GM03348 (cell line): ENCODE data around the gene RAD51B.

Experiments
- DNase-seq: peaks from one replicate; pipeline ENCODE4 v3.0.0; 2012; ENCODE audit warnings: low spot score

Gene RAD51B

GRCh38 chr14:68705741-68706283, 886.2 kb downstream of the RAD51B start:
- no peak for DNase-seq

DNA sequence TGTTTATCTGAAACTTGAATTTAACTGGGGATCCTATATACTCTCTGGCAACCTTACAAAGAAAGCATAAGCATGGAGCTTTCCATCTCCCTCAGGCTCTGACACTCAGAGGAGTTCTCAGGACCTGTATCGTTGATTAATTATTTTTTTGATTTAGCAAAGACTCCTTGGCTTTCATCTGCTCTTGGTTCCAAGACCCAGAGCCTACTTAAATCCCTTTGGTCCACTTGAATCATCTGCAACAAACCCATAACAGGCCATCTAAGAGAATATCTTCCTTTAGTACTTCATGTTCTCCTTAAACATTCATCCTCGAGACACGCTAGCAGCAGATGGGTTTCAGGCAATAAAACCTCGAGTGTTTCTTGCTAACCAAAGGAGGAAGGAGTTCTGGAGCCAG, 887.9 kb downstream of the RAD51B start:
- DNase-seq = no peak

DNA sequence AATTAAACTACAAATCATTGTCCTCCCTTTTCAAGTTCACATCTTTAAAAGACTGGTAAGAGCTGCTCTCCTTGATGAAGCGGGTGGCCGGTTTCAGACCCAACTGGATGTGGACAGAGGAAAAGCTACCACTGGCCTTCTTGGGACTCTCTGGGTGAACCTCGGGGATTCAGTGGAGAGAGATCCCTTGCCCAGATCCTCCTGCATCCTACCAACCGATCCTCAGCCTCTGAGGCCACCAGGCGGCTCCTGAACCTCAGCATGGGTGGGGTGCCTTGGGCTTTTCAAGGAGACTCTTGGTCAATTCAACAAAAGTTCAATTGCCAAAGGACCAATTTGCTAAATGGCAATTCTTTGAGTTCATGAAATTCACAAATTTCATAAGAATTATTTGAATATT, 888.8 kb downstream of the RAD51B start:
- DNase-seq = no peak

DNA sequence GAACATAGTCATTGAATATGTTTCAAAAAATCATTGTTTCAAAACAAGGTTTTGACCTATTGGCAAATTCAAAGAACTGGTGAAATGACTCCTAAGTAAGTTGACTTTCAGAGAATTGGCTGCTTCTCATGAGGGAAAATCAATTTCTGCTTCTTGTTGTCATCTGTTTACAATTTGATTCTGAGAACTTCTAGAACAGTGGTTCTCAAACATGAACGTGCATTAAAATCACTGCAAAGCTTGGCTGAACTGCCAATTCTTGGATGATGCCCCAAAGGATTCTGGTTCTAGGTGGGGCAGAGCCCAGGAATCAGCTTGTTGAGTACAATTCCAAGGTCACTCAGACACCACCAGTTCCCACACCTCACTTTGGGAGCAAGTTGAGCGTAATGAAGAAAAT, 889.4 kb downstream of the RAD51B start:
- no peak for DNase-seq

GRCh38 chr14:68710776-68711175, 891.2 kb downstream of the RAD51B start:
- DNase-seq = no peak

GRCh38 chr14:68711561-68712309, 892.2 kb downstream of the RAD51B start:
- DNase-seq = no peak

GRCh38 chr14:68712703-68713370, 893.3 kb downstream of the RAD51B start:
- no peak for DNase-seq

- no peak for DNase-seq
Measured at GRCh38 chr14:68713782-68714181, 894.2 kb downstream of the RAD51B start.

- no peak for DNase-seq
Measured at GRCh38 chr14:68714991-68715924, 895.7 kb downstream of the RAD51B start.

DNA sequence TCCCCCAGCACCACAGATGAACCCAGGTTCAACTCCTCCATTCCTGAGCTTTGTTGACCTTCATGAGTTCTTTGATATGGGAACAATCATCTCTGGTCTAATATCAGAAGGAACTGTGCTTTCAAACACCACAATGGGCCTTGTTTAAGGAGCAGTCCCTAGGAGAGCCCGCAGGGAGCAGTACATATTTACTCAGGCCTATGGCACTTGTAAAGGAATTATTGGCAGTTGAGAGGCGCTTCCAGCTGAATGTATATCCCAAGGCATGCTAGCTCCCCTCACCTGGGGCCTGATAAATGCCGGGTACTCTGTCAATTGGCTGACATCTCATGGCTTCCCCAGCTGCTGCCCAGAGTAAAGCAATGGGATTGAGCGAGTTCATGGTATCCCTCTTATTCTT, 897.1 kb downstream of the RAD51B start:
- no peak for DNase-seq

GRCh38 chr14:68718023-68718990, 898.7 kb downstream of the RAD51B start:
- DNase-seq = no peak

- no peak for DNase-seq
Measured at GRCh38 chr14:68719634-68720384, 900.2 kb downstream of the RAD51B start.

GRCh38 chr14:68722186-68722585, 902.6 kb downstream of the RAD51B start:
- DNase-seq = no peak

GRCh38 chr14:68722968-68723566, 903.5 kb downstream of the RAD51B start:
- no peak for DNase-seq

DNA sequence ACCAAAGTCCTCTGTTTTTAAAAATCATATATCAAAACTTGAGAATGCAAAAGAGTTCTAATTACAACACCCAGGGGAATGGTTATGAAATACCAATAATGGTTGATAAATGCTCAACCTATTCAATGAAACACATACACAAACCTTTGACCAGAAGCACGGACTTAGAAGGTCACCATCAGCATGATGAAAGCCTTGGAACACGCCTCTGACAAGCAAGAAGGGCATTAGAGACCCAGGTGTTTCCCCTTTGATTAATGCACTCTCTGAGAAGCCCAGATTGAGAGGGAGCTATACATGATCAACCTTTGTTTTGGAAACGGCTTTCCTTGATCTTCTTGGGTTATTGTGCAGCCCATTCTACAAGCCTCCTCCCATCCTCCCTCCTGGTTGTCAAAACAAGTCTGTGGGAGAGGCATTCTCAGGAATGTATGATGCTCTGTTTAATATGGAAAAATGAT, 904.3 kb downstream of the RAD51B start:
- no peak for DNase-seq

- DNase-seq = no peak
Measured at GRCh38 chr14:68724914-68725313, 905.3 kb downstream of the RAD51B start.

DNA sequence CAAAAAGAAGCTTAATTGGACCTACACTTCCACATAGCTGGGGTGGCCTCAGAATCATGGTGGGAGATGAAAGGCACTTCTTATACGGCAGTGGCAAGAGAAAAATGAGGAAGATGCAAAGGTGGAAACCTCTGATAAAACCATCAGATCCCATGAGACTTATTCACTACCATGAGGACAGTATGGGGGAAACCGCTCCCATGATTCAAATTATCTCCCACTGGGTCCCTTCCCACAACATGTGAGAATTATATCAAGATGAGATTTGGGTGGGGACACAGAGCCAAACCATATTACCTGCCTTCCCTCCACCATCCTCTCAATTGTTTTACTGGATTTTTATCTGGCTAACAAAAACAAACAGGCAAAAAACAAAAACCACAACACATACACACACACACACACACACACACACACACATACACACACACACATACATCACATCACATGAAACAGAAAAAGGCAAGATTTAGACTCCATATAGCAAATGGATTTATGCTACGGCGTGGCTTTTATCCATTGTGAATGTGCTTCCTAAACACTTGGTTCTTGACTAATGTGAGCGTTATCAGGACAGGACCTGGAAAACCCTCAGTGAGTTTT, 906.6 kb downstream of the RAD51B start:
- no peak for DNase-seq

DNA sequence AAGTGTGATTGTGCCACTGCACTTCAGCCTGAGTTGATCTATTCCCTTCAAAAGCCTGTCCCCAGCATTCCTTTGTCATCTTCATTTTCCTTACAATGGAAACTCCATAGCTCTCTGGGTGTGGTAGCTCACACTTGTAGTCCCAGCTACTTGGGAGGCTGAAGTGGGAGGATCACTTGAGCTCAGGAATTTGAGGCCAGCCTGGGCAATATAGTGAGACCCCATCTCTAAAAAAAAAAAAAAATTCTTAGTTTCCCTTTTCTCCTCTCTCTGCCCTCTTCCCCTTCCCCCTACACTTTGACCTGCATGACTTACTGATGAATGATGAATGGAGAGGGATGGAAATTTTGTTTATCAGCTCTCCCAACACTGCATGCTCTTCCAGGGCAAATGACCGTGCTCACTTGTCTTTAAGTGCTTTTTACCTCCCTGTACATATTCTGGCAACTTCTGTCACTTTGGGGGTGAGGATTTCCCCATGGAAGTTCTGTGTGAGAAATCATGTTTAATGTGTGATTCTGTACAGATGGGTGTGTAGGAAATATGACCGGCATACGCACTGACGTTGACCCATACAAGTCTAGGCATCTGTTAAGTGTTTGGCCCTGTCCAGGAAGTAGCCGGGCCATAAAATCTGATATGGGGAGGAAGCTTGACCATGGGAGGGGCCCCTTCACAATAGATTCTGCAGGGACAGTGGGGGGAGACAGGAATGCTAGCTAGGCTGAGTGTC, 907.9 kb downstream of the RAD51B start:
- DNase-seq = no peak
